ENCODE measurements around the gene TMEM213.

The TMEM213 gene

GRCh38 chr7:138876326-138876725 is 78.5 kb downstream of the TMEM213 start:
- DNase-seq (ENCODE audit: low spot score): no peak

DNA sequence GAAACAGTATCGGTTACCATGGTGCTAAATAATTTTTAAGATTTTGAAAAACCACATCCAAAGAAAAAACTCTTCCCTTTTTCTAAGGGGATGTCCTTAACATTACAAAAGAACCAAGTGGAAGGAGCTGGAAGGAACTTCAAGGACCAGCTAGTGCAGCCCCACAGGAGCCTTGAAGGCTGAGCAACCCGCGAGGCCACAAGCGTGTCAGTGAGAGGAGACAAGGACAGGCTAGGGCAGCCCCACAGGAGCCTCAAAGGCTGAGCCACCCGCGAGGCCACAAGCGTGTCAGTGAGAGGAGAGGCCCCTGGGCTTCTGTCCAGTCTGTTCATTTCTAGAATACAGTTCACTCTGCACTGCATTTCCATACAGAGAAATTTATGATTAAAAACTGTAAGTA is 80.3 kb downstream of the TMEM213 start:
- no peak for DNase-seq (ENCODE audit: low spot score)

GRCh38 chr7:138878856-138879255 is 81.1 kb downstream of the TMEM213 start:
- no peak for DNase-seq (ENCODE audit: low spot score)

- DNase-seq (ENCODE audit: low spot score): no peak
Measured at GRCh38 chr7:138879356-138879755, 81.6 kb downstream of the TMEM213 start.

- DNase-seq (ENCODE audit: low spot score): no peak
Measured at GRCh38 chr7:138880881-138881578, 83.2 kb downstream of the TMEM213 start.

- DNase-seq (ENCODE audit: low spot score): no peak
Measured at GRCh38 chr7:138881579-138882188, 83.9 kb downstream of the TMEM213 start.

DNA sequence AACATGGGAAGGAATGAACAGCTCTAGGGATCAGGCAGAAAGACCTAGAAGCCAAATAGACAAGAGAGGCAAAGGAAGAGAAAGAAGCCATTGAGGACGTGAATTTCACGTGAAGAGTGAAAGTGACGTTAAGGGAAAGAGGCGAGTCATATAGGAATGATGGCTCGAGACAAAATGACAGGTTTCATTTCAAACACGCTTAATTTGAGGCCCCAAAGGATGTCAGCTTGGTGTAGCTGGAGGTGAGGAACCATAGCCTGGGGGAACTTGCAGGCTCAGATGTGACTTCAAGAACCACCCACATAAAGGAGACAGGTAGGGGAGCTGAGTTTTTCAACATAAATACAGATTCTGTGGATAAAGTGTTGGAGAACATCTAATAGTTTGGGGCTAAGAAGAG is 84.5 kb downstream of the TMEM213 start:
- no peak for DNase-seq (ENCODE audit: low spot score)

- no peak for DNase-seq (ENCODE audit: low spot score)
Measured at GRCh38 chr7:138885383-138886147, 87.8 kb downstream of the TMEM213 start.

DNA sequence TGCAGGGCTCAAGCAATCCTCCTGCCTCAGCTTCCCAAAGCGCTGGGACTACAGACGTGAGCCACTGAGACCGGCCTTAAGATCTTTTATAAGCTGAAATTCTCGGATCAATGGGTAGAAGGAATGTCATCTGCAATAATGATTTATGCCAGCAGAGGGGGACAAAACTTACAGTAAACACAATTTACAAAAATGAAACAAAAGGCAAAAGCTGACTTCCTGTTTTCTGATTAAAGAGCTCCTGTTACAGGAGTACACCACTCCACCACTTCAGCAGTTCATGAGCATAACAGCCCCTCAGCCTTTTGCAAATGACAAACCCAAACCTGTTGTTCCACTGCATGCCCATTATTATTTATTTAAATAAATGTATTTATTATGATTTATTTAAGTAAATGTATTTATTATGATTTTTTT is 88.7 kb downstream of the TMEM213 start:
- peak; percentile 42 for DNase-seq (ENCODE audit: low spot score)

- no peak for DNase-seq (ENCODE audit: low spot score)
Measured at GRCh38 chr7:138887085-138887710, 89.4 kb downstream of the TMEM213 start.

Measured in Ammon's horn (tissue), 1 donor.